ENCODE results near the gene TMEM200C.

DNA sequence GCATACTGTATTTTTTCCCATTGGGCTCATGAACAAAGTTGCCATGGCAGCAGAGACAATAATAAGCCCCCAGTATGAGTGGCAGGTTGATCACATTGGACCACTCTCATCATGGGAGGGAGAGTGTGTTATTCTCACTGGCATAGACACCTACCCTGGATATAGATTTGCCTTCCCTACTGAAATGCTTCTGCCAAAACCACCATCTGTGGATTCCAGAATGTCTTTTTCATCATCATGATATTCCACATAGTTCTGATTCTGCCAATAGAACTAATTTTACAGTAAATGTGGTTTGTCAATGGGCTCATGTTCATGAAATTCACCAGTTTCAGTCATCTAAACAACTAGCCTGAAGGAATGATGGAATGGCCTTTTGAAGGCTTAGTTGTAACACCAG lies 18.4 kb downstream of the TMEM200C start:
- TF ChIP-seq CEBPB (IDR thresholded peaks at IDR 0.05) (no peak), TAF1 (IDR thresholded peaks at IDR 0.05; ENCODE audit: low read depth) (no peak), CREB1 (IDR thresholded peaks at IDR 0.05; ENCODE audit: low read depth) (no peak), RAD21 (IDR thresholded peaks at IDR 0.05; ENCODE audit: low read depth) (no peak), EP300 (IDR thresholded peaks at IDR 0.05; ENCODE audit: borderline replicate concordance) (no peak), EGR1 (IDR thresholded peaks at IDR 0.05) (no peak), YY1 (IDR thresholded peaks at IDR 0.05; ENCODE audit: low read depth) (no peak), TCF12 (IDR thresholded peaks at IDR 0.05; ENCODE audit: low read depth) (no peak), MAX (IDR thresholded peaks at IDR 0.05) (no peak), FOXM1 (IDR thresholded peaks at IDR 0.05; ENCODE audit: borderline replicate concordance, low read depth) (no peak), ZBTB7A (IDR thresholded peaks at IDR 0.05; ENCODE audit: low read depth) (no peak), NFIC (IDR thresholded peaks at IDR 0.05) (no peak), TEAD4 (IDR thresholded peaks at IDR 0.05) (no peak)
- TF ChIP-seq, protein P1, sequence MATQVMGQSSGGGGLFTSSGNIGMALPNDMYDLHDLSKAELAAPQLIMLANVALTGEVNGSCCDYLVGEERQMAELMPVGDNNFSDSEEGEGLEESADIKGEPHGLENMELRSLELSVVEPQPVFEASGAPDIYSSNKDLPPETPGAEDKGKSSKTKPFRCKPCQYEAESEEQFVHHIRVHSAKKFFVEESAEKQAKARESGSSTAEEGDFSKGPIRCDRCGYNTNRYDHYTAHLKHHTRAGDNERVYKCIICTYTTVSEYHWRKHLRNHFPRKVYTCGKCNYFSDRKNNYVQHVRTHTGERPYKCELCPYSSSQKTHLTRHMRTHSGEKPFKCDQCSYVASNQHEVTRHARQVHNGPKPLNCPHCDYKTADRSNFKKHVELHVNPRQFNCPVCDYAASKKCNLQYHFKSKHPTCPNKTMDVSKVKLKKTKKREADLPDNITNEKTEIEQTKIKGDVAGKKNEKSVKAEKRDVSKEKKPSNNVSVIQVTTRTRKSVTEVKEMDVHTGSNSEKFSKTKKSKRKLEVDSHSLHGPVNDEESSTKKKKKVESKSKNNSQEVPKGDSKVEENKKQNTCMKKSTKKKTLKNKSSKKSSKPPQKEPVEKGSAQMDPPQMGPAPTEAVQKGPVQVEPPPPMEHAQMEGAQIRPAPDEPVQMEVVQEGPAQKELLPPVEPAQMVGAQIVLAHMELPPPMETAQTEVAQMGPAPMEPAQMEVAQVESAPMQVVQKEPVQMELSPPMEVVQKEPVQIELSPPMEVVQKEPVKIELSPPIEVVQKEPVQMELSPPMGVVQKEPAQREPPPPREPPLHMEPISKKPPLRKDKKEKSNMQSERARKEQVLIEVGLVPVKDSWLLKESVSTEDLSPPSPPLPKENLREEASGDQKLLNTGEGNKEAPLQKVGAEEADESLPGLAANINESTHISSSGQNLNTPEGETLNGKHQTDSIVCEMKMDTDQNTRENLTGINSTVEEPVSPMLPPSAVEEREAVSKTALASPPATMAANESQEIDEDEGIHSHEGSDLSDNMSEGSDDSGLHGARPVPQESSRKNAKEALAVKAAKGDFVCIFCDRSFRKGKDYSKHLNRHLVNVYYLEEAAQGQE (IDR thresholded peaks at IDR 0.05; ENCODE audit: low read depth) = no peak
